Measurements from ENCODE around the gene FAM237A.

FAM237A gene

GRCh38 chr2:206698811-206699210 lies 56.5 kb downstream of the FAM237A start:
- CTCF ChIA-PET = no interaction called here
- TF ChIP-seq CTBP1 (IDR thresholded peaks at IDR 0.05; ENCODE audit: borderline replicate concordance) (no peak), SP1 (IDR thresholded peaks at IDR 0.05) (no peak), TARDBP (IDR thresholded peaks at IDR 0.05) (no peak), SUZ12 (IDR thresholded peaks at IDR 0.05) (no peak), FOXA1 (IDR thresholded peaks at IDR 0.05) (no peak), LEF1 (IDR thresholded peaks at IDR 0.05; ENCODE audit: borderline replicate concordance) (no peak), FOXM1 (IDR thresholded peaks at IDR 0.05; ENCODE audit: borderline replicate concordance) (no peak), FOXK2 (IDR thresholded peaks at IDR 0.05) (no peak), PKNOX1 (IDR thresholded peaks at IDR 0.05) (no peak)
- DNase-seq (ENCODE audit: extremely low spot score) = no peak
- POLR2A ChIA-PET = no interaction called here

All from HEK293T (cell line).